GM23338 (cell line): ENCODE data around the gene SPX. TPM values are rescaled to one million over a fixed set of nuclear protein-coding genes. Genes with fewer than 3 reads are reported as not detected.

Experiments
- ATAC-seq: fragments of 200-7000 bp; cut with Tn5 transposase; 3 replicates; pipeline ENCODE4 v1.9.1; 2020
- DNase-seq: peaks from one replicate; pipeline ENCODE4 v3.0.0-alpha.2; 2015; ENCODE audit warnings: low spot score
- H2AFZ ChIP-seq: fragments of 200-600 bp; sonication (generic); 2 replicates; pipeline ENCODE4 v1.8.0; 2016; ENCODE audit warnings: antibody characterized with exemption, mild to moderate bottlenecking, moderate library complexity
- H3F3A ChIP-seq: fragments of 200-600 bp; sonication (generic); replicated peaks from 2 replicates; pipeline ENCODE4 v1.8.0; 2017; ENCODE audit warnings: antibody characterized with exemption, mixed run types, low read depth
- H3K27ac ChIP-seq: fragments of 200-600 bp; sonication (generic); 2 replicates; pipeline ENCODE4 v1.6.1; 2016; ENCODE audit warnings: low read depth
- H3K27me3 ChIP-seq: fragments of 200-600 bp; sonication (generic); 2 replicates; pipeline ENCODE4 v1.8.0; 2016; ENCODE audit warnings: mild to moderate bottlenecking, mixed run types, moderate library complexity; ENCODE audit not compliant: insufficient read depth
- H3K36me3 ChIP-seq: fragments of 200-600 bp; sonication (generic); 2 replicates; pipeline ENCODE4 v1.8.0; 2016; ENCODE audit warnings: mild to moderate bottlenecking; ENCODE audit not compliant: insufficient read depth
- H3K4me1 ChIP-seq: fragments of 200-600 bp; sonication (generic); 2 replicates; pipeline ENCODE4 v1.8.0; 2016; ENCODE audit warnings: mild to moderate bottlenecking, moderate library complexity; ENCODE audit not compliant: insufficient read depth
- H3K4me2 ChIP-seq: fragments of 200-600 bp; sonication (generic); 2 replicates; pipeline ENCODE4 v1.7.1; 2017; ENCODE audit warnings: mixed run types
- H3K4me3 ChIP-seq: fragments of 200-600 bp; sonication (generic); 2 replicates; pipeline ENCODE4 v1.6.1; 2016; ENCODE audit warnings: mixed run types
- H3K79me2 ChIP-seq: fragments of 200-600 bp; sonication (generic); replicated peaks from 2 replicates; pipeline ENCODE4 v1.8.0; 2017; ENCODE audit warnings: mild to moderate bottlenecking; ENCODE audit not compliant: insufficient read depth
- H3K9me2 ChIP-seq: fragments of 200-600 bp; sonication (generic); 2 replicates; pipeline ENCODE4 v1.8.0; 2017; ENCODE audit not compliant: insufficient read depth
- H4K20me1 ChIP-seq: fragments of 200-600 bp; sonication (generic); replicated peaks from 2 replicates; pipeline ENCODE4 v1.8.0; 2017; ENCODE audit warnings: mild to moderate bottlenecking; ENCODE audit not compliant: insufficient read depth
- H3K27ac Mint-ChIP-seq: 2 replicates; pipeline ENCODE4 v1.8.0; 2020; ENCODE audit warnings: inconsistent platforms, mild to moderate bottlenecking, moderate library complexity, mixed read lengths
- H3K27me3 Mint-ChIP-seq: 3 replicates; pipeline ENCODE4 v1.8.0; 2022; ENCODE audit warnings: low read depth, mild to moderate bottlenecking, moderate library complexity, mixed read lengths, inconsistent platforms; ENCODE audit not compliant: insufficient read depth, poor library complexity
- H3K36me3 Mint-ChIP-seq: 3 replicates; pipeline ENCODE4 v1.8.0; 2021; ENCODE audit warnings: low read depth, mild to moderate bottlenecking, inconsistent platforms, moderate library complexity, mixed read lengths
- H3K4me1 Mint-ChIP-seq: 3 replicates; pipeline ENCODE4 v1.8.0; 2020; ENCODE audit warnings: mild to moderate bottlenecking, inconsistent platforms, mixed read lengths
- H3K4me3 Mint-ChIP-seq: 3 replicates; pipeline ENCODE4 v1.8.0; 2021; ENCODE audit warnings: moderate library complexity, mild to moderate bottlenecking, inconsistent platforms, mixed read lengths
- H3K9me3 Mint-ChIP-seq: 3 replicates; pipeline ENCODE4 v1.8.0; 2020; ENCODE audit warnings: moderate library complexity, mild to moderate bottlenecking, inconsistent platforms, mixed read lengths
- CREB1 ChIP-seq: fragments of 250-450 bp; sonication (Bioruptor Pico); IDR thresholded peaks from 2 replicates; pipeline ENCODE4 v1.5.0; 2020; ENCODE audit warnings: low read depth, mild to moderate bottlenecking, moderate library complexity
- EZH2 ChIP-seq: fragments of 200-600 bp; sonication (generic); IDR thresholded peaks from one replicate; pipeline ENCODE4 v1.8.0; 2017; ENCODE audit warnings: antibody characterized with exemption, mild to moderate bottlenecking, low read depth; ENCODE audit not compliant: unreplicated experiment
- EZH2phosphoT487 ChIP-seq: fragments of 200-600 bp; sonication (generic); IDR thresholded peaks from one replicate; pipeline ENCODE4 v1.8.1; 2018; ENCODE audit warnings: antibody characterized with exemption; ENCODE audit not compliant: unreplicated experiment
- JUNB ChIP-seq: IDR thresholded peaks from one replicate; pipeline ENCODE4 v1.6.1; 2016; ENCODE audit warnings: antibody characterized with exemption; ENCODE audit not compliant: unreplicated experiment
- NANOG ChIP-seq: IDR thresholded peaks from 2 replicates; pipeline ENCODE4 v1.6.1; 2016; ENCODE audit warnings: antibody characterized with exemption, borderline replicate concordance
- POLR2AphosphoS5 ChIP-seq: IDR thresholded peaks from 2 replicates; pipeline ENCODE4 v1.6.1; 2016; ENCODE audit warnings: antibody characterized with exemption, low read depth
- STAT1 ChIP-seq: IDR thresholded peaks from one replicate; pipeline ENCODE4 v1.6.1; 2016; ENCODE audit warnings: antibody characterized with exemption; ENCODE audit not compliant: unreplicated experiment
- ZNF114 ChIP-seq: fragments of 250-450 bp; sonication (Bioruptor Pico); IDR thresholded peaks from 2 replicates; pipeline ENCODE4 v1.5.0; 2020; ENCODE audit warnings: mild to moderate bottlenecking, moderate library complexity
- ZNF331 ChIP-seq: fragments of 250-450 bp; sonication (Bioruptor Pico); IDR thresholded peaks from 2 replicates; pipeline ENCODE4 v1.5.0; 2020; ENCODE audit warnings: low read depth, mild to moderate bottlenecking, moderate library complexity
- polyA plus RNA-seq: library from polyadenylated mRNA; unstranded; fragments of >200 nt; fragmentation: Nextera tagmentation; extraction: Ambion mirVana; gene quantifications from 2 replicates; pipeline ENCODE4 v1.2.1, GENCODE V29; 2016
- total RNA-seq: library from RNA; depleted of rRNA; stranded (reverse); fragments of >200 nt; shearing (Covaris generic); gene quantifications from 2 replicates; pipeline ENCODE4 v1.2.3, GENCODE V29; 2014
- TF ChIP-seq, protein P1 (sequence below): IDR thresholded peaks from 2 replicates; pipeline ENCODE4 v1.6.1; 2016; ENCODE audit warnings: antibody characterized with exemption
- TF ChIP-seq, protein P2 (sequence below): IDR thresholded peaks from one replicate; pipeline ENCODE4 v1.6.1; 2018; ENCODE audit warnings: antibody characterized with exemption; ENCODE audit not compliant: unreplicated experiment
- TF ChIP-seq, protein P3 (sequence below), 2 experiments: fragments of 200-600 bp in 1 of 2; sonication (generic) in 1 of 2; conservative IDR thresholded peaks; 2 replicates each; pipeline versions ENCODE4 v1.5.1 to v1.6.1; 2016 to 2017; ENCODE audit warnings: antibody characterized with exemption in 2 of 2, low read depth in 2 of 2, mild to moderate bottlenecking in 2 of 2, moderate library complexity in 1 of 2
- TF ChIP-seq, protein P4 (sequence below): fragments of 250-450 bp; sonication (Bioruptor Pico); IDR thresholded peaks from 2 replicates; pipeline ENCODE4 v1.5.0; 2020; ENCODE audit warnings: mild to moderate bottlenecking, moderate library complexity

SPX gene
- total and polyA plus RNA-seq, 2 experiments from 2014 or later, result 1.3 TPM

DNA sequence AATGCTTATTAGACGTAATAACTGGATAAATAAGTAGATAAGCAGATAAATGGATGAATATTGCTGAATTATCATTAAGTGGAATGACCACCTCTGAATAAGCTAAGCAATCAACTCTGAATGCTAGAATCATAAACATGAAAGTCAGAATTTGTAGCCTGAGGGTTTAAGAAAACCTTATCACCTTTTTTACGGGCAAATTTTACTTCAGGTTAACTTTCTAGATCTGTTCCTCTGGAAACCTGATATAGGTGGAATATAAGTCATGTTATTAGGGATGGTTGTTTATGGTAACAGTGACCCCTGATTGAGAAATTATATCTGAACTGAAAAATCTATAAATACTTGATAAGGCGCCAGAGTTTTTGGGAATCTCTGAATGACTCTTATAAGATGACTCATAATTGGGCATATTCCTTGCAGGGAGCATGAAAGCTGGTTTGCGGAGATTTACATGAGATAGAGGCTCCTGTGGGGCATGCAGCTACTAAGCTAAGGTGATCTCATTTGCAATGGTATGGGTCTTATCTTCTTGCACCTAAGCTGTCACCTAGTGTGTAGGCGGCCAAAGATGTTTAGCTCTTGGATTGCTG lies 12.1 kb downstream of the SPX start:
- DNase-seq, result no peak
- Histone ChIP-seq H3K9me2 (no peaks in the 10 kb centered on the region), H4K20me1 (no peaks in the 10 kb centered on the region), H3K27ac (no peak overlapping the region), H3F3A (no peaks in the 10 kb centered on the region), H3K79me2 (no peaks in the 10 kb centered on the region), H3K4me2 (no peak overlapping the region), H2AFZ (no peak overlapping the region), H3K36me3 (no peaks in the 10 kb centered on the region), H3K27me3 (no peaks in the 10 kb centered on the region), H3K4me3 (no peak overlapping the region), H3K4me1 (no peaks in the 10 kb centered on the region)
- TF ChIP-seq NANOG (no peak), EZH2 (no peak), CREB1 (CRISPR knock-in tag) (no peak), JUNB (no peak), EZH2phosphoT487 (no peak), STAT1 (no peak), ZNF114 (CRISPR knock-in tag) (no peak), ZNF331 (CRISPR knock-in tag) (no peak), POLR2AphosphoS5 (no peak)
- TF ChIP-seq, protein P1, sequence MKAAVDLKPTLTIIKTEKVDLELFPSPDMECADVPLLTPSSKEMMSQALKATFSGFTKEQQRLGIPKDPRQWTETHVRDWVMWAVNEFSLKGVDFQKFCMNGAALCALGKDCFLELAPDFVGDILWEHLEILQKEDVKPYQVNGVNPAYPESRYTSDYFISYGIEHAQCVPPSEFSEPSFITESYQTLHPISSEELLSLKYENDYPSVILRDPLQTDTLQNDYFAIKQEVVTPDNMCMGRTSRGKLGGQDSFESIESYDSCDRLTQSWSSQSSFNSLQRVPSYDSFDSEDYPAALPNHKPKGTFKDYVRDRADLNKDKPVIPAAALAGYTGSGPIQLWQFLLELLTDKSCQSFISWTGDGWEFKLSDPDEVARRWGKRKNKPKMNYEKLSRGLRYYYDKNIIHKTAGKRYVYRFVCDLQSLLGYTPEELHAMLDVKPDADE, result no peak
- TF ChIP-seq, protein P2, sequence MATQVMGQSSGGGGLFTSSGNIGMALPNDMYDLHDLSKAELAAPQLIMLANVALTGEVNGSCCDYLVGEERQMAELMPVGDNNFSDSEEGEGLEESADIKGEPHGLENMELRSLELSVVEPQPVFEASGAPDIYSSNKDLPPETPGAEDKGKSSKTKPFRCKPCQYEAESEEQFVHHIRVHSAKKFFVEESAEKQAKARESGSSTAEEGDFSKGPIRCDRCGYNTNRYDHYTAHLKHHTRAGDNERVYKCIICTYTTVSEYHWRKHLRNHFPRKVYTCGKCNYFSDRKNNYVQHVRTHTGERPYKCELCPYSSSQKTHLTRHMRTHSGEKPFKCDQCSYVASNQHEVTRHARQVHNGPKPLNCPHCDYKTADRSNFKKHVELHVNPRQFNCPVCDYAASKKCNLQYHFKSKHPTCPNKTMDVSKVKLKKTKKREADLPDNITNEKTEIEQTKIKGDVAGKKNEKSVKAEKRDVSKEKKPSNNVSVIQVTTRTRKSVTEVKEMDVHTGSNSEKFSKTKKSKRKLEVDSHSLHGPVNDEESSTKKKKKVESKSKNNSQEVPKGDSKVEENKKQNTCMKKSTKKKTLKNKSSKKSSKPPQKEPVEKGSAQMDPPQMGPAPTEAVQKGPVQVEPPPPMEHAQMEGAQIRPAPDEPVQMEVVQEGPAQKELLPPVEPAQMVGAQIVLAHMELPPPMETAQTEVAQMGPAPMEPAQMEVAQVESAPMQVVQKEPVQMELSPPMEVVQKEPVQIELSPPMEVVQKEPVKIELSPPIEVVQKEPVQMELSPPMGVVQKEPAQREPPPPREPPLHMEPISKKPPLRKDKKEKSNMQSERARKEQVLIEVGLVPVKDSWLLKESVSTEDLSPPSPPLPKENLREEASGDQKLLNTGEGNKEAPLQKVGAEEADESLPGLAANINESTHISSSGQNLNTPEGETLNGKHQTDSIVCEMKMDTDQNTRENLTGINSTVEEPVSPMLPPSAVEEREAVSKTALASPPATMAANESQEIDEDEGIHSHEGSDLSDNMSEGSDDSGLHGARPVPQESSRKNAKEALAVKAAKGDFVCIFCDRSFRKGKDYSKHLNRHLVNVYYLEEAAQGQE, result no peak
- TF ChIP-seq, protein P3, sequence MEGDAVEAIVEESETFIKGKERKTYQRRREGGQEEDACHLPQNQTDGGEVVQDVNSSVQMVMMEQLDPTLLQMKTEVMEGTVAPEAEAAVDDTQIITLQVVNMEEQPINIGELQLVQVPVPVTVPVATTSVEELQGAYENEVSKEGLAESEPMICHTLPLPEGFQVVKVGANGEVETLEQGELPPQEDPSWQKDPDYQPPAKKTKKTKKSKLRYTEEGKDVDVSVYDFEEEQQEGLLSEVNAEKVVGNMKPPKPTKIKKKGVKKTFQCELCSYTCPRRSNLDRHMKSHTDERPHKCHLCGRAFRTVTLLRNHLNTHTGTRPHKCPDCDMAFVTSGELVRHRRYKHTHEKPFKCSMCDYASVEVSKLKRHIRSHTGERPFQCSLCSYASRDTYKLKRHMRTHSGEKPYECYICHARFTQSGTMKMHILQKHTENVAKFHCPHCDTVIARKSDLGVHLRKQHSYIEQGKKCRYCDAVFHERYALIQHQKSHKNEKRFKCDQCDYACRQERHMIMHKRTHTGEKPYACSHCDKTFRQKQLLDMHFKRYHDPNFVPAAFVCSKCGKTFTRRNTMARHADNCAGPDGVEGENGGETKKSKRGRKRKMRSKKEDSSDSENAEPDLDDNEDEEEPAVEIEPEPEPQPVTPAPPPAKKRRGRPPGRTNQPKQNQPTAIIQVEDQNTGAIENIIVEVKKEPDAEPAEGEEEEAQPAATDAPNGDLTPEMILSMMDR (conservative IDR thresholded peaks at IDR 0.05; ENCODE audit: low read depth in 2 of 2), result no peak
- TF ChIP-seq, protein P4, sequence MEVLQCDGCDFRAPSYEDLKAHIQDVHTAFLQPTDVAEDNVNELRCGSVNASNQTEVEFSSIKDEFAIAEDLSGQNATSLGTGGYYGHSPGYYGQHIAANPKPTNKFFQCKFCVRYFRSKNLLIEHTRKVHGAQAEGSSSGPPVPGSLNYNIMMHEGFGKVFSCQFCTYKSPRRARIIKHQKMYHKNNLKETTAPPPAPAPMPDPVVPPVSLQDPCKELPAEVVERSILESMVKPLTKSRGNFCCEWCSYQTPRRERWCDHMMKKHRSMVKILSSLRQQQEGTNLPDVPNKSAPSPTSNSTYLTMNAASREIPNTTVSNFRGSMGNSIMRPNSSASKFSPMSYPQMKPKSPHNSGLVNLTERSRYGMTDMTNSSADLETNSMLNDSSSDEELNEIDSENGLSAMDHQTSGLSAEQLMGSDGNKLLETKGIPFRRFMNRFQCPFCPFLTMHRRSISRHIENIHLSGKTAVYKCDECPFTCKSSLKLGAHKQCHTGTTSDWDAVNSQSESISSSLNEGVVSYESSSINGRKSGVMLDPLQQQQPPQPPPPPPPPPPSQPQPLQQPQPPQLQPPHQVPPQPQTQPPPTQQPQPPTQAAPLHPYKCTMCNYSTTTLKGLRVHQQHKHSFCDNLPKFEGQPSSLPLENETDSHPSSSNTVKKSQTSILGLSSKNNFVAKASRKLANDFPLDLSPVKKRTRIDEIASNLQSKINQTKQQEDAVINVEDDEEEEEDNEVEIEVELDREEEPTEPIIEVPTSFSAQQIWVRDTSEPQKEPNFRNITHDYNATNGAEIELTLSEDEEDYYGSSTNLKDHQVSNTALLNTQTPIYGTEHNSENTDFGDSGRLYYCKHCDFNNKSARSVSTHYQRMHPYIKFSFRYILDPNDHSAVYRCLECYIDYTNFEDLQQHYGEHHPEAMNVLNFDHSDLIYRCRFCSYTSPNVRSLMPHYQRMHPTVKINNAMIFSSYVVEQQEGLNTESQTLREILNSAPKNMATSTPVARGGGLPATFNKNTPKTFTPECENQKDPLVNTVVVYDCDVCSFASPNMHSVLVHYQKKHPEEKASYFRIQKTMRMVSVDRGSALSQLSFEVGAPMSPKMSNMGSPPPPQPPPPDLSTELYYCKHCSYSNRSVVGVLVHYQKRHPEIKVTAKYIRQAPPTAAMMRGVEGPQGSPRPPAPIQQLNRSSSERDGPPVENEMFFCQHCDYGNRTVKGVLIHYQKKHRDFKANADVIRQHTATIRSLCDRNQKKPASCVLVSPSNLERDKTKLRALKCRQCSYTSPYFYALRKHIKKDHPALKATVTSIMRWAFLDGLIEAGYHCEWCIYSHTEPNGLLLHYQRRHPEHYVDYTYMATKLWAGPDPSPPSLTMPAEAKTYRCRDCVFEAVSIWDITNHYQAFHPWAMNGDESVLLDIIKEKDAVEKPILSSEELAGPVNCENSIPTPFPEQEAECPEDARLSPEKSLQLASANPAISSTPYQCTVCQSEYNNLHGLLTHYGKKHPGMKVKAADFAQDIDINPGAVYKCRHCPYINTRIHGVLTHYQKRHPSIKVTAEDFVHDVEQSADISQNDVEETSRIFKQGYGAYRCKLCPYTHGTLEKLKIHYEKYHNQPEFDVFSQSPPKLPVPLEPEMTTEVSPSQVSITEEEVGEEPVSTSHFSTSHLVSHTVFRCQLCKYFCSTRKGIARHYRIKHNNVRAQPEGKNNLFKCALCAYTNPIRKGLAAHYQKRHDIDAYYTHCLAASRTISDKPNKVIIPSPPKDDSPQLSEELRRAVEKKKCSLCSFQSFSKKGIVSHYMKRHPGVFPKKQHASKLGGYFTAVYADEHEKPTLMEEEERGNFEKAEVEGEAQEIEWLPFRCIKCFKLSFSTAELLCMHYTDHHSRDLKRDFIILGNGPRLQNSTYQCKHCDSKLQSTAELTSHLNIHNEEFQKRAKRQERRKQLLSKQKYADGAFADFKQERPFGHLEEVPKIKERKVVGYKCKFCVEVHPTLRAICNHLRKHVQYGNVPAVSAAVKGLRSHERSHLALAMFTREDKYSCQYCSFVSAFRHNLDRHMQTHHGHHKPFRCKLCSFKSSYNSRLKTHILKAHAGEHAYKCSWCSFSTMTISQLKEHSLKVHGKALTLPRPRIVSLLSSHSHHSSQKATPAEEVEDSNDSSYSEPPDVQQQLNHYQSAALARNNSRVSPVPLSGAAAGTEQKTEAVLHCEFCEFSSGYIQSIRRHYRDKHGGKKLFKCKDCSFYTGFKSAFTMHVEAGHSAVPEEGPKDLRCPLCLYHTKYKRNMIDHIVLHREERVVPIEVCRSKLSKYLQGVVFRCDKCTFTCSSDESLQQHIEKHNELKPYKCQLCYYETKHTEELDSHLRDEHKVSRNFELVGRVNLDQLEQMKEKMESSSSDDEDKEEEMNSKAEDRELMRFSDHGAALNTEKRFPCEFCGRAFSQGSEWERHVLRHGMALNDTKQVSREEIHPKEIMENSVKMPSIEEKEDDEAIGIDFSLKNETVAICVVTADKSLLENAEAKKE (CRISPR knock-in tag), result no peak
- Mint-ChIP-seq H3K4me3 (no peak overlapping the region), H3K36me3 (no peaks in the 10 kb centered on the region), H3K27me3 (no peaks in the 10 kb centered on the region), H3K9me3 (no peaks in the 10 kb centered on the region), H3K4me1 (no peaks in the 10 kb centered on the region; the same call in 2 of the 3 replicates), H3K27ac (no peak overlapping the region)
- ATAC-seq, result no peak
